Stimulated activated CD8-positive, alpha-beta memory T cell treated with anti-CD3 and anti-CD28 coated beads, Interleukin-4, amount 100 ng/mL, for 1 hour (primary cell): Measurements from ENCODE around the gene PLAC8.
A peak's percentile ranks its signal among the peaks of the same experiment; 100 is the strongest.
"Not testable (repeated sequence)": the region's sequence is repeated elsewhere in the genome, so short reads cannot be mapped to it uniquely, and the experiment has no call there.

Source experiments
- DNase-seq, 2 donors: peaks; one replicate each; pipeline ENCODE4 v3.0.0-alpha.2; 2020; ENCODE audit warnings: low read depth in 2 of 2, low spot score in 1 of 2

PLAC8 gene

DNA sequence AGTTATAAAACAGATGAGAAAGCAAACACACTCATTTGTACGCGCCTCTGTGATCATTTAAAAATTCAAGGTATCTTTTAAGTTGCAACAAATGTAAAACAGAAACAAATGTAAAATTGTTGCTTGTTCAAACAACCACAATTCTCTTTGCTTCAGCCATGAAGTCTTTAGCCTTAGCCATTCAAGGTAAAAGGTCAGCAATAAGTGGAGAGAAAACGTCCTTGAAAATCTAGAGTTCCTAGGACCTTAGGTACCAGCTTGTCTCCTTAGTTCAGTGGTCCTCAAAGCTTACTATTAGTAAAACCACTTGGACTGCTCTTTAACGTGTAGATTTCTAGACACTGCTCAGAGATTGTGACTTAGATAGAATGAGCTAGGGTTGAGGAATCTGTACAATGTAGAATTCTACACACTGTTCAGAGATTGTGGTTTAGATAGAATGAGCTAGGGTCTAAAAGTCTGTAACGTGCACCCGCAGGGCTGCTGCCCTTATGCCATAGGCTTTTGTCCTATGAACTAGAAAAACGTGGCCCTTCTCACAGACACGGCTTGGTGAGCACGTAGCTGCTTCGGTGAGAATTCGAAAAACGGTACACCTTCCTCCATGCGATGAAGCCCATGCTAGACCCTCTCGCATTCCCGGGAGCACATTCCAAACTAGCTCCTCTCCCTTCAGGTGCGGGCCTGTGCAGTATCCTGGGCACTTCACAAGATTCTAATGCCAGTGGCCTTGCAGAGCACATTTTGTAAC, 1.7 kb downstream of the PLAC8 start:
- DNase-seq, result no peak

DNA sequence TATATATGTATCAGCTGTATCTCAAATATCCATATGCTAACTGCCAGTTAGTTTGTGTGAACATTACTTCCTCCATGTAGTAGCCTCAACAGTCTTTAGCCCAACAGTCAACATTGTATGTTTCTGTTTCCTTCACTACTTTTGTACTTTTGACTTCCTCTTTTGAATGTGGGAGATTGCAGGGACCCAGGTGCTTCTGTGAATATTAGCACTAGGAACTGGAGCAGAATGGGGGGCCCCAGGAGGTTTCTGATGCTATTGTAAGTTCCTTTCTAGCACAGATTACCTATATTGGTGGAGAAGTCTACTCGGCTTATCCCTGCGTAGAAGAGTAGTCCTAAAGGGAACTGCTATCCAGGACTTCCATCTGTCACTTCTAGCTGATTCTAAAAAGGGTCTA, 2.3 kb downstream of the PLAC8 start:
- no peak for DNase-seq

DNA sequence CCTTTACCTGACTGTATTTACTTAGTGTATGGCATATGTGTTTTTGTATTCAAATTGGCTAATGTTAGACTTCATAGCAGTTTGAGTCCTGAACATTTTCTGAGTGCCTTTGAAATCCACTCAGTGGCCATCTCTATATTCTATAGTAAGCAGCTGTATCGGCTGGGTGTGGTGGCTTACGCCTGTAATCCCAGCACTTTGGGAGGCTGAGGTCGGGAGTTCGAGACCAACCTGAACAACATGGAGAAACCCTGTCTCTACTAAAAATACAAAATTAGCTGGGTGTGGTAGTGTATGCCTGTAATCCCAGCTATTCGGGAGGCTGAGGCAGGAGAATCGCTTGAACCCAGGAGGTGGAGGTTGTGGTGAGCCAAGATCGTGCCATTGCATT, 2.8 kb downstream of the PLAC8 start:
- not testable (repeated sequence) for DNase-seq

DNA sequence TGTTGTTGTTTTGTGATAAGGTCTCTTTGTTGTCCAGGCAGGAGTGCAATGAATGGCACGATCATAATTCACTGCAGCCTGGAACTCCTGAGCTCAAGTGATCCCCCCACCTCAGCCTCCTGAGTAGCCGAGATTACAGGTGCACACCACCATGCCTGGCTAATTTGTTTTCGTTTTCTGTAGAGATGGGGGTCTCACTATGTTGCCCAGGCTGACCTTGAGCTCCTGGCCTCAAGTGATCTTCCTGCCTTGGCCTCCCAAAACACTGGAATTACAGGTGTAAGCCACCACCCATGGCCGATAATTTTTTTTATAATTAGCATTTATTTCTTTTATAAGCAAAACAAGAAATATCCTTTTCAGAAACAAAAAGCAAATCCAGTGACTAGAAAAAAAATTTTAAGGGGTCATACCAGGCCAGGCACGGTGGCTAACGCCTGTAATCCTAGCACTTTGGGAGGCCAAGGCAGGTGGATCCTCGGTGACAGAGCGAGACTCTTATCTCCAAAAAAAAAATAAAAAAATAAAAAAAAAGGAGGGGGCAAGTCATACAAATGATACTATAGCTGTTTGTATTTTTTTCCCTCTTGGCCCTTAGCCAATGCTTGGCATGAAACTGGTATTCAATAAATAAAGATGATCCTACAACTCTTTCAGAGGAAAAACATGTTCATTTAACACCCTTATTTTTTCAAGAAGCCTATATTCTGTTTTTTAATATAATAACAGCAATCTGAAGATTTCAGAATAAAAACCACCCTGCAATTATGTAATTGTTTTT, 3.4 kb downstream of the PLAC8 start:
- no peak for DNase-seq

DNA sequence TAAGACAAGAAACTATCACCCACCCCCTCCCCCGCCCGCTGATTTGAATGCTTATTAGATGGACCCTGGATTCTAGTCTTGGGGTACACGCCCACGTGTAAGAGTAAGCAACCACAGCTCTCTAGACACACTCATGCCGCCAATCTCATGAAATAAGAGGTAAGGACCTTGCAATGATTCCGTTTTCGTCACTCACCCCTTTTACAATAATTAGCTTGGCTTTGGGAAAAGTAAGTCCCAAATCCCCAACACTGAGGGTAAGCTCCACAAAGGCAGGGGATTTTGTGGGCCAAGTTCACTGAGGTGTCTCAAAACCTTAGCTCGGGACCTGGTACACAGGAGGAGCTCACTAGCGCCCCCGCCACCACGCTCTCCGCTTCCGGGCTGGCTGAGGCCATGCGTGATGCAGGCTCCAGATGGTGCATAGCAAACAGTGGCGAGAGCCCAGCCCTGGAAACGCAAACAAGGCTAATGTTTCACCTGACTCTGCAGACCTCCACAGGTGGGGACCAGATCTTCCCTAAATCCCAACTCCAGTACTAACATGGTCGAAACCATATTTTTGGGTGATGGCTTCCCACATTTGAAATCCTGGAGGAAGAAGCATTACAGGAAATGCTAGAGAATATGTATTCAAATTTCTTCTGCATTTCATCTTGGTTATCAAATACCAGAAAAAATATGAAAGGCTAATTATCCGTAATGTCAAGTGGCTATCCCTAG, 4.1 kb downstream of the PLAC8 start:
- DNase-seq, result peak; percentile 59 to 83

DNA sequence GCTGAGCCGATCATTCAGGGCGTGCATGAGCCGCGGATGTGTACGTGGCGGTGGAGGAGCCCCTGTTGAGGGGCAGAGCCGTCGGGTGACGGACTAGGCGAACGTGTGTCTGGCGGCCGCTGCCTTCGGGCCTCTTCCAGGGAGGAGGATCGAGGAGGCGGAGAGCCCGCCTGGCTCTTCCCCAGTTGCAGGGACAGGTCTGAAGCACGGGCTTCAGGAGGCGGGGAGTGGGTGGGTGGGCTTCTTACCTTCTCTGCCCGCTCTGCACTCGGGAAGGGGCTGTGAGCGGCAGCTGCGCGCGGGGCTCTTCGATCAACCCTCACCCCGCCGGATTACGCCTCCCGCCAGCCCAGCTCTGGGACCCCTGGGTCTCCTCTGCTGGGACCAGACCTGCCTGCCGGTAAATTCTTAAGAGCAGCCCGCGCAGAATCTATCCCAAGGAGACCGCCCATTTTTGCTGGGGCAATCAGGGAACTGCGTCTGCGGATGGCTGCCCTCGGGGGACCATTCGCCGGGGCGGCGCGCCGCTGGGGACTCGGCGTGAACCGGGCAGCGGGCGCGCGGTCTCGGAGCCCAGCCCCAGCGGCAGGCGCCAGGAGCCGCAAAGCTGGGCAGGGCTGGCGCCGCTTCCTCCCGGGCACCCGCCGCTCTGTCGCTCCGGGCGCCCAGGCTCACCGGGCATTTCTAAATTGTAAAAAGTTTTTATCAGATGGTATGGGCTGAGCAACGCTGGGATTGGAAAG, 4.9 kb downstream of the PLAC8 start:
- no peak for DNase-seq

DNA sequence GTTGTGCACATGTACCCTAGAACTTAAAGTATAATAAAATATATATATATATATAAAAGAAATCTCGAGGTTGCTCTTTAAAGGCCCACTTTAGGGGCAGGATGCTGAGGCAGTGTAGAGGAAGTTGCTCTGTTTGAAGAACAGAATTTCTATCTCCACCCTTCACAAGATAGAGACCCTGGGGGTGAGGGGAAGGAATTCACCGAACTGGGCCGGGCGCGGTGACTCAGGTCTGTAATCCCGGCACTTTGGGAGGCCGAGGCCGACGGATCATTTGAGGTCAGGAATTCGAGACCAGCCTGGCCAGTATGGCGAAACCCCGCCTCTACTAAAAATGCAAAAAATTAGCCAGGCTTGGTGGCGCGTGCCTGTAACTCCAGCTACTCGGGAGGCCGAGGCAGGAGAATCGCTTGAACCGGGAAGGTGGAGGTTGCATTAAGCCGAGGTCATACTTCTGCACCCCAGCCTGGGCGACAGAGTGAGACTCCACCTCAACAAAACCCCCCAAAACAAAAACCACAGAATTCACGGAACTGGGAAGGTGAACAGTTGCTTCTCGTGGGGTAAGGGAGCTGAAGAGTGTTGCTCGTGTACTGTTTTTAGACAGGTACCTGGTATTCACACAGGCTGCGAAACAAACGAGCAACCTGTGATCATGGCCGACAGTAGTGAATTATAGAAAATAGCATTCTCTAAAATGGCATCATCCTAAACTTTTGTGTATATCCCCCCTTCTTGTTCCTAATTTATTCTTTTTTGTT, 6.2 kb downstream of the PLAC8 start:
- DNase-seq, result no peak

DNA sequence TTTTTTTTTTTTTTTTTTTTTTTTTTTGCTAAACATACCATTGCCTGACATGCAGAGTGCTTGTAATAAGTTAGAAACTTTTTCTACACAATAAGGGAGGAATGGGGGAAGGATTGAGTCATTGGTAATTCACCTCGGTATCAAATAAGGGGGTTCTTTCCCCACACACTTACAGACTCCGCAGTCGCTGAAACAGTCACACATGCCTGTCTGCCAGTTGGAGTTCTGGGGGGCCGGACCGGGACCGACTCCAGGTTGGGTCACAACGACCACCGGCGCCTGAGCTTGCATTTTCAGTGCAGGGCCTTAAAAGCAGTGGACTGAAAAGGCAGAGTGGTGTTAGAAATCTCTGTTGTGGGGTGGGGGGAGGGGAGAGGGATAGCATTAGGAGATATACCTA, 6.9 kb downstream of the PLAC8 start:
- no peak for DNase-seq

DNA sequence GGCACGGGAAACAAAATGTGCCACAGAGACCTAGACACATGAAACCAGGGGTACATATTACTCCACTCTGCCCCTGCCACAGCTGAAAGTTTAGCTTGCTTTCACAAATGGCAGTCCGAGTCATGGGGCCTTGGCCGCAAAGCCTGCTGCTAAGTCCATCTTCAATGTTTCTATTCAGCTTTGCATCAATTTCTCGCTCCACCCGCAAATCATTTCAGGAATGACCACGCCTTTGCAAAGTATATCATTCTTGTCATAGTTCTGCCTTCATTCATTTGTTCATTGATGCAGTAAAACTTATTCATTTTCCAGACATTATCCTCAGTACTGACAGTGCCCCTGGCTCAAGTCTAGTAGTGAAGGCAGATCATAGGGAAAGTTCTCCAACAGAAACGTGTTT, 9.5 kb downstream of the PLAC8 start:
- DNase-seq, result no peak

DNA sequence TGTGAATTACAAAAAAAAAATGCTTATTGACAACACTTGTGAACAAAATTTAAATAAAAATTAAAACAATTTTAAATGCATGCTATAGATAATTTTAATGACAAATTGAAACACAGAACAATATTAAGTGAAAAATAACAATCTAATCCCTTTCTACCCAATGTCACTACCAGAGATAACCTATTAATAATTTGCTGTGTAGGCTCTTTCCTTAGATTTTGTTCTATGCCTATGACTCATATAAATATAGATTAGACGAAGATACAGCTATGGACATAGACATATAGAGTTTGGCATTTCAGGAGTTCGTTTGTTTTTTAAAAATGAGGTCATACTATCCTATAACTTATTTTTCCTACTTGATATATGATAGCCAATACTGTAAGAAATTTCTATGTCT, 18.1 kb downstream of the PLAC8 start:
- DNase-seq, result no peak

DNA sequence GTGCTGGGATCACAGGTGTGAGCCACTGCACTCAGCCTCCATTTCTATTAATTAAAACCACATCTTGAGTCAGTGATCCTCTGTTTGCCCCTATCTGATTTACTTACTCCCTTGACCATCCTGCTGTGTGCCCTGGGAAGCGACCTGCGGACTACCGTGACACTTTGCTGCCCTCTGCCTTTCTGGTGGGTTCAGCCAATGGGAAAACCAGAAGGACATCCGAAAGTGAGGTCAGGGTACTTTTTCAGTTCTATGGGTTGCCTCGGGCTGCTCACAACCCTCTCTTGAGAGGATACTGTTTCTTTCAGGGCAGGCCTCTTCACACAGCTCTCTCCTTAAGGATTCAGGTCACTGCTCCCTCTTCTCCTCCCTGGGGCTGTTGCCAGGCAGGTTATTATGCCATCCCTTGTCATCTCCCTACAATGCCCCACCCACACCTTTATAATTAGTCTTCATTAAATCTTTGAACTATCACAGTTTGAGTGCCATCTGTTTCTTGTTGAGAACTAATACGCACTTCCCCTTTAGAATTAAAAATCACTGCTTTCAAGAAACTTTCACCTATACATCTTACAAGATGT, 21.4 kb downstream of the PLAC8 start:
- DNase-seq, result no peak

DNA sequence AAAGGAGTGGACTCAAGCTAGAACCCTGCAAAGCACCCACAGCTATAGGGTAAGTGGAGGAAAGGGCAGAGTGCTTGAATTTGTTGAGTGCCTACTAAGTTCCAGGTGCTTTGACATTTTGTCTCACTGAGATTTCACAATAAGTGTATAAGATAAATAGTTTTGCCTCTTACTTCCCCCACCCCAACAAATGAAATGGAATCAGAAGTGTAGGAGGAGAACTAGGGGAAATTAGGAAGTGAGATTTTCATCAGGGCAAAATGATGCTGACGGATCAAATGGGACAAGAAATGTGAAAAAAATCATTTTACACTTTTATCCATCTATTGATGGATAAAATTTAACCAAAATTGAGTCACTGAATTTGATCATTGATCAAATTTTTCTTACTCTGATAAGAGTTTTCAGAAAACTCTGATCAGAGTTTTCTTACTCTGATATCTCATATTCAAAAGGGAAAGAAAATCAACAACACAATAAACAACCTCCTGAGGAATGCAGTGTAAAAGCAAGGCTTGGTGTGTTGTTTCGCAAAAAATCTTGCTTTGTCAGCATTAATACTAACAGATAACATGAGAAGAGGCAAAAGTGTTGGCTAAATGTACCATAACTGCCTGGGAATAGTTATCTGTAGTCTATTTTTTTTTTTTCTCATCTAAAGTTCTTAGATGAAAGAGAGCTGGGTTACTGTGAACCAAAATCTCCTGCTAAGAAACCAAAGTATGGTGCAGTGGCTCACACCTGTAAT, 24.9 kb downstream of the PLAC8 start:
- no peak for DNase-seq

DNA sequence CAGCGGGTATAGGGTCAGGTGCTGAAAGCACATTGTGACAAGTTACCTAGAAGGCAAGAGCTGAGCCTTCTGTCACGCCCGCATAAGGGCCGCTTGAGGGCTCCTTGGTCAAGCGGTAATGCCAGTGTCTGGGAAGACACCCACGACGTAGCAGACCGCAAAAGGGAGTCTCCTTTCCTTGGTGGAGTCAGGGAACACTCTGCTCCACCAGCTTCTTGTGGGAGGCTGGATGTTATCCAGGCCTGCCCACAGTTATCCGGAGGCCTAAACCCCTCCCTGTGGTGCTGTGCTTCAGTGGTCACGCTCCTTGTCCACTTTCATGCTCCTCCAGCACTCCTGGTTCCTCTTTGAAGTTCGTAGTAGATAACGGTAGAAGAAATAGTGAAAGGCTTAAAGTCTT, 29.6 kb downstream of the PLAC8 start:
- DNase-seq, result not testable (repeated sequence)

DNA sequence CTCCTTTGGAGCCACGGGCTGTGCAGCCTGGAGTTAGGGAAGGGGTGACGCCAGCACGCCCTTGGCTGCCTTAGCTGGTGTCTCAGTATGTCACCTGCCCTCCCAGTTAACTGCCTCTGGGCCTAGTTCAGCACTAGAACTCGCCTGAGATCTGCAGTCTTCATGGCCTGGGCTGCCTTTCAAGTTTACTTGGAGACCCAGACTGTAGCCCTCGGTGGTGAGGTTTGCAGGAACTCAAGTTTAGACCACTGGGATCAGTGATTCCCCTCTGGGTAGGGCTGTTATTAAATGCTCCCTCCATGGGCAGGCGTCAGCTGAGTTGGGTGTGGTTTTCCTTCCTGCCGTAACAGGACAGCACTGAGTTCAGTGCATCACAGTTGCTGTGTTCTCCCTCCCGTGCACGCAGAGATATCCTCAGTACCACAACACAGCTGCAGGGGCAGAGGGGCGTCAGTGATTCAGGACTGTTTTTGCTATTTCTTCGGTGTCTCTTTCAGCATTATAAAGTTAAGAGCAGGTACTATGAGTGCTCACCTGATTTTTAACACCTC, 30.5 kb downstream of the PLAC8 start:
- peak in 1 of 2 donors; percentile 30 for DNase-seq

DNA sequence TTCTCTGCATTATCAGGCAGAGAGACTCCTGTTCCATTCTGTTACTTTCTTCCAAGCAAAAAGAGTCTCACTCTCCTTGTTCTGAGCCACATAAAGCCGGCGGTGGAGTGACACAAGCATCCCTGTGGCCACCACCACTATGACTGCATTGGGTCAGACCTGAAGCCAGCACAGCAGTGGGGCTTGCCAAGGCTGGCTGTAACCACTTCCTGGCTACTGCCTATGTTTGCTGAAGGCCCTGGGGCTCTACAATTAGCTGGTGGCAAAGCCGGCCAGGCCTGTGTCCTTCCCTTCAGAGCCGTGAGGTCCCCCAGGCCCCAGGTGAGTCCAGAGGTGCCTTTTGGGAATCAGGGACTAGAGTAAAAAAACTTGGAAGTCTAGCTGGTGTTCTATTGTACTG, 31.8 kb downstream of the PLAC8 start:
- DNase-seq, result no peak

DNA sequence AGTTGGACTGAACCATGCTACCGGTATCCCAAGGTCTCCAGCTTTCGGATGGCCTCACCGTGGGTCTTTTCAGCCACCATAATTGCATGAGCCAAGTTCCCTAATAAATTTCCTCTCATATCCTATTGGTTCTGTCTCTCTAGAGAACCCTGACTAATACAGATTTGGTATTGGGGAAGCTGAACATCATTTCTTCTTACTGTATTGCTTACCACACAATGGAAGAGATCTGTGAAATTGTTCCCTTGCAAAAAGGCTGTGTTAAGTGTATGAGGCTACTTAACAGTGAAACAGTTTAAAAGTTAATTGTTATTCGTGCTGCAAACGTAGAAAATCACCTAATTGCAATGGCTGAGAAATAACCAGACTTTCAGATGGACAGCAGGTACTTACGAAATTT, 34.0 kb downstream of the PLAC8 start:
- DNase-seq, result no peak

DNA sequence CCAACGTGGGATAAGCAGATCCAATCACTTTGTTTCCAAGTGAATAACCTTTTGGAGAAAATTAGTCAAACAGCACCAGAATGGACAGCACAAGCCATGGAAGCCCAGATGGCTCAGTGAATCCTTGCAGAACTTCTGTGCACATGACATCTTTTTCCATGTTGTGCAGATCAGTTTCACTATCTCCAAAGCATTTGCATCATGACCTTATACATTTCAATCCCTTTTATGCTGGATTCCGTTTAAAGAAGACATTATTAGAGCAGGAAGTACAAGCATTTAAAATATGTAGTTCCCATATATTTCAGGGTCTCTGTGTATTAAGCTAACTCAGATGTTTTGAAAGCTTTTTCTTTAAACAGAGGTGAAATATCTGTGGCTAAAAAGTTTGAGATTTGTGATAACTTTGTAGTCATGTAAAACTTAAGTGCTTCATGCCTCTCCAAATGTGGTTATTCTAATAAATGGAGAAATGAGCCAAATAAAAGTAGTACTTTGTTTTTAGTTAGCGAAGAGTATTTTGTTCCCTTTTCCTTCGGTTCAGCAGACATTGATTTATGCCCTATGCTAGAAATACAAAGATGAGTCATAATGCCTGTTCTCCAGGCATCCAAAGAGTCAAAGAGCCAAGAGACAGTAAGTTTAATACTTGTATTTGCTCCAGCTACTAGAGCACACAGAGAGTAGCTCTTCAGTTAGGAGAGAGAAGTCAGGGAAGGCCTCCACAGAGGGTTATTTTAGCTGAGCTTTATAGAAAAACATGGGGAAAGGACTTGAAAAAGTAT, 39.0 kb downstream of the PLAC8 start:
- no peak for DNase-seq

DNA sequence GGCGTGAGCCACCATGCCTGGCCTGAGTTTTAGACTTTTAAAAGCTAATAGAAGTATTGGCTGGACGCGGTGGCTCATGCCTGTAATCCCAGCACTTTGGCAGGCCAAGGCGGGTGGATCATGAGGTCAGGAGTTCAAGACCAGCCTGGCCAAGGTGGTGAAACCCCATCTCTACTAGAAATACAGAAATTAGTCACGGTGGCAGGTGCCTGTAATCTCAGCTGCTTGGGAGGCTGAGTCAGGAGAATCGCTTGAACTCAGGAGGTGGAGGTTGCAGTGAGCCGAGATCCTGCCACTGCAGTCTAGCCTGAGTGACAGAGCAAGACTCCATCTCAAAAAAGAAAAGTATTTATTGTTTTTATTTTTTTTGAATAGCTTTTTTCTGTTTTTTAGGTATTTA, 39.7 kb downstream of the PLAC8 start:
- not testable (repeated sequence) for DNase-seq
